ENCODE measurements around the gene TEDC2.

DNA sequence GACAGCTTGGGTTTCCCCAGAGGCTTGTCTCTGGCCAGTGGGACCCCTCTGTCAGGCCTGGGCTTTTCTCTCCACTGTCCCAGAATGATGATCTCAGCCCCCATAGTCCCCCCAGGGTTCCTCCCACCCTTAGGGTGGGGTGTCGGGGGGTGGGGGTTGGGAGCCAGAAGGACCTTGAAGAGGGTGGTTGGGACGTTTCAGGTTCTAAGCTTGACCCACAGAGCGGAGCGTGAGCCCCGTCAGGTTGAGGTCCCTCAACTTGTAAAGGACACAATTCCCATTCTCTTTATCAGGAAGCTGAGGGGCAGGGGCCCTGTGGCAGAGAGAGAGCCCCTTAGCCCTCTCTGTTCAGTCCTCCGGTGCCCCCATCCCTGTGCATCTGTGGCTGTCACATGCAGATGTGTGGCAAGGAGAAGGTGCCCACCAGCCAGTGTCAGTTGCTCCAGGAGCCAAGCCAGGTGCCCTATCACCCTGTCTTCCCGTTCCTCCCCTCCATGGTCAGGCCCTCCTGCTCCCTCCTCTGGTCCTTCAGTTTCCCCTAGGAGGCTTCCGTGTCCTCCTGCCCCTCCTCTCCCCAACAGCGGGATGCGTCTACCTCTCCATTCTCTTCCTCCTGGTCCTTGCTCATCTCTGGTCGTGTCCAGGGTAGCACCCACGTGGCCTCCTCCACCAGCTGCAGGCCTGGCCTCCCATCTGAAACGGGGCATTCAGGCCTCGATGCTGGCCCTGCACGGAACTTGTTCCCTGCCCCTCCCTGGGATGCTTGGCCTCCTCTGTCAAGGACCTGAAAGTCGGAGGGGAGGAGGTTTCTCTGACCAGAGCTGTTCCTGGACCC lies 9.7 kb downstream of the TEDC2 start:
- TF ChIP-seq, protein P1, sequence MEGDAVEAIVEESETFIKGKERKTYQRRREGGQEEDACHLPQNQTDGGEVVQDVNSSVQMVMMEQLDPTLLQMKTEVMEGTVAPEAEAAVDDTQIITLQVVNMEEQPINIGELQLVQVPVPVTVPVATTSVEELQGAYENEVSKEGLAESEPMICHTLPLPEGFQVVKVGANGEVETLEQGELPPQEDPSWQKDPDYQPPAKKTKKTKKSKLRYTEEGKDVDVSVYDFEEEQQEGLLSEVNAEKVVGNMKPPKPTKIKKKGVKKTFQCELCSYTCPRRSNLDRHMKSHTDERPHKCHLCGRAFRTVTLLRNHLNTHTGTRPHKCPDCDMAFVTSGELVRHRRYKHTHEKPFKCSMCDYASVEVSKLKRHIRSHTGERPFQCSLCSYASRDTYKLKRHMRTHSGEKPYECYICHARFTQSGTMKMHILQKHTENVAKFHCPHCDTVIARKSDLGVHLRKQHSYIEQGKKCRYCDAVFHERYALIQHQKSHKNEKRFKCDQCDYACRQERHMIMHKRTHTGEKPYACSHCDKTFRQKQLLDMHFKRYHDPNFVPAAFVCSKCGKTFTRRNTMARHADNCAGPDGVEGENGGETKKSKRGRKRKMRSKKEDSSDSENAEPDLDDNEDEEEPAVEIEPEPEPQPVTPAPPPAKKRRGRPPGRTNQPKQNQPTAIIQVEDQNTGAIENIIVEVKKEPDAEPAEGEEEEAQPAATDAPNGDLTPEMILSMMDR (IDR thresholded peaks at IDR 0.05 in 4 of 5, conservative IDR thresholded peaks at IDR 0.05 in 1 of 5): no peak
- TF ChIP-seq POLR2A (IDR thresholded peaks at IDR 0.05): no peak

All from gastrocnemius medialis (tissue), 4 donors.